Measurements from ENCODE around the gene GNB4. TPM values are rescaled to one million over a fixed set of nuclear protein-coding genes. Genes with fewer than 3 reads are reported as not detected.

The GNB4 gene
- total and polyA plus RNA-seq, 9 of the 15 experiments (the other 6 are each of a cell fraction or from before 2014, with no cell fraction given): 6.8 to 36.7 (median 21.4) TPM

DNA sequence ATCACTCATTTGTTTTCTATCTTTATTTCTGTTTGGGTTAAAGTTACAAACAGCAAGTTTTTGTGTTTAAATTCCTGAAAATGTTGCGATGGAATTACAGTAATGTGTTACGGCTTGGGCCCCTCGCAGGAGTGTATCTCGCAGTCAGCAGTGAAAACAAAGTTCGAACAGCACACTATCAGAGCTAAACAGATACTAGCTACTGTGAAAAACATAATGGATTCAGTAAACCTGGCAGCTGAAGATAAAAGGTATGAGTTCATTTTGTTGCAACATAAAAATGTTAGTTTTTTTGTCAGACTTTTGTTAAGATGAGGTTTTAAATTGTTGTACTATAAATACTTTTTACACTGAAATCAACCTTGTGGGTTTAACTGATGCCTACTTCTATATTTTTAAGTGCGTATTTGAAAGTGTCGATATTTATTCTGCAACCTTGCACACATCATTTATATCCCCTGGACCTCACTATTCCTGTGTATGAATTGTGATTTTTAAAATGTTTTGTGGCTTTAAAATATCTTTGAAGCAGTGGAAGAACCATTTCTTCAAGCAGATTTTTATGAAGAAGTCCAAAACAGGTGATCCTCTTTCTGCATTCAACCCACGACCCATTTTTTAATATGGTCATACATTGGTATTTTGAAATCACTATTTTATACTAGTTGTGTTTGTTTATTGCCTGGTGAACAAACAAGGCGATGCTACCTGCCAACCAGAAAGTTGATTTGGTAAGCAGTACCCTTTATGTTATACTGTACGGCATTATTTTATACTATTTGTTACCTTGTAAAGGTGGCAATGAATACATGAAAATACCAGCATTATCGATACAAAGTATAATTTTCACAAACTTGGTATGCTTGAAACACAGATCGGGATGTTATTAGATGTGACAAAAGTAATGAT is 75.9 kb downstream of the GNB4 start:
- peak overlapping the region in 1 of 2 experiments; percentile 67; a peak in 2 of 4 replicates for H3K9ac ChIP-seq (ENCODE audit: insufficient read depth in 1 of 2, low read depth in 2 of 2, low read length in 2 of 2)
- H3K9me3 ChIP-seq (replicated peaks; ENCODE audit: control insufficient read depth, insufficient read depth, low read depth, low read length): no peaks in the 10 kb centered on the region
- DNase-seq (ENCODE audit: extremely low read depth in 1 of 4, low spot score in 3 of 4) (peak; percentile 61 to 86 (median 70)), ATAC-seq (peak; percentile 91), FAIRE-seq (peak; percentile 83)
- in situ Hi-C loops (cut with MboI) (no loop called here), intact Hi-C loops (cut with micrococcal nuclease) (loop anchor here (1.0 kb wide), 1 partner anchor 52 kb away; the partner anchor contains the start of gene ZNF639)
- peak overlapping the region; percentile 57; the same call in 1 of the 2 replicates for H2AFZ ChIP-seq (ENCODE audit: low read depth, low read length)
- BruUV-seq (replicated peaks): TSS peak; percentile 10
- H3K27ac ChIP-seq (ENCODE audit: extremely low read depth, low read depth, low read length): peak overlapping the region; percentile 73
- peaks cover 49% of the 10 kb centered on the region for H3K36me3 ChIP-seq (ENCODE audit: control insufficient read depth, insufficient read depth, low read length)
- ChIA-PET CTCF (ENCODE audit: low intra/inter-chr PET ratio) (no interaction called here), POLR2A (interaction anchor here (0.6 to 1.6 kb wide), 5 partner anchors 14 to 1432 kb away, joined by 3 to 5 read pairs (median 3); partner anchors contain the start of genes ACTL6A and MFN1)
- no peaks in the 10 kb centered on the region for H3K27me3 ChIP-seq (ENCODE audit: control insufficient read depth in 2 of 2, insufficient read depth in 2 of 2, low read length in 2 of 2)
- H3K4me1 ChIP-seq (replicated peaks in 1 of 2; ENCODE audit: control insufficient read depth in 2 of 2, insufficient read depth in 2 of 2, low read length in 2 of 2): peaks cover 4 to 17% of the 10 kb centered on the region in 2 experiments; a peak in 4 of 5 replicates
- WGBS (ENCODE audit: insufficient coverage, low coverage, missing lambda C conversion rate): 17% methylated on average over 12 of the region's 12 CpGs
- no peak overlapping the region for H3K4me3 ChIP-seq
- peak overlapping the region; percentile 33 for H3K4me2 ChIP-seq (ENCODE audit: insufficient read depth, low read length)
- no peaks in the 10 kb centered on the region for H3K79me2 ChIP-seq (ENCODE audit: control insufficient read depth, insufficient read depth, low read length)
- H4K20me1 ChIP-seq (replicated peaks; ENCODE audit: control insufficient read depth, insufficient read depth, low read length): no peaks in the 10 kb centered on the region
- no peaks in the 10 kb centered on the region for H3K9me1 ChIP-seq (ENCODE audit: control insufficient read depth, insufficient read depth, low read length)
- TF ChIP-seq ZBTB12 (CRISPR knock-in tag; IDR thresholded peaks at IDR 0.05) (no peak), IRF9 (tag; IDR thresholded peaks at IDR 0.05) (peak; percentile 43; the same call in 1 of the 2 replicates), HOXB6 (CRISPR knock-in tag; IDR thresholded peaks at IDR 0.05; ENCODE audit: borderline replicate concordance) (no peak), NR1H2 (CRISPR knock-in tag; IDR thresholded peaks at IDR 0.05) (no peak), ZBTB34 (CRISPR knock-in tag; IDR thresholded peaks at IDR 0.05) (no peak), RNF219 (CRISPR knock-in tag; IDR thresholded peaks at IDR 0.05) (no peak), PML (IDR thresholded peaks at IDR 0.05; ENCODE audit: low read length) (peak; percentile 99), RNF2 (IDR thresholded peaks at IDR 0.05) (peak; percentile 79; the same call in 1 of the 2 replicates), TAF1 (IDR thresholded peaks at IDR 0.05; ENCODE audit: control insufficient read depth, extremely low read depth, insufficient read depth, low read length, severe bottlenecking) (peak; percentile 25), YY1 (IDR thresholded peaks at IDR 0.05; ENCODE audit: borderline replicate concordance in 1 of 3, control insufficient read depth in 1 of 3, extremely low read depth in 1 of 3, insufficient read depth in 3 of 3, insufficient read length in 1 of 3, insufficient replicate concordance in 2 of 3, low read depth in 1 of 3, low read length in 2 of 3) (no peak), ZNF311 (CRISPR knock-in tag; IDR thresholded peaks at IDR 0.05) (peak; percentile 48; the same call in 1 of the 2 replicates), RBM34 (IDR thresholded peaks at IDR 0.05; ENCODE audit: borderline replicate concordance, insufficient read depth, low read length) (no peak)

Data from K562 (cell line).